Left lobe of liver (tissue), 2 donors: ENCODE data around the gene SCN9A. TPM values are rescaled to one million over a fixed set of nuclear protein-coding genes. Genes with fewer than 3 reads are reported as not detected.
"Not testable (repeated sequence)": the region's sequence is repeated elsewhere in the genome, so short reads cannot be mapped to it uniquely, and the experiment has no call there.

ENCODE experiments used
- ATAC-seq: fragments of 200-7000 bp; cut with Tn5 transposase; one replicate; pipeline ENCODE4 v1.9.1; 2020; ENCODE audit warnings: mild to moderate bottlenecking, moderate library complexity
- DNase-seq: peaks from one replicate; pipeline ENCODE4 v3.0.0-alpha.2; 2020; ENCODE audit warnings: low spot score
- total RNA-seq: library from RNA; stranded (reverse); gene quantifications from one replicate; pipeline ENCODE4 v1.2.1, GENCODE V29; 2021
- donor health status: DM: no; HTN: no; CAD: no; lungs with moderate emphysema.
- donor health status: DM: no; HTN: yes; CAD: no.

The SCN9A gene
- total RNA-seq, 1 donor from 2014 or later = 2.2 TPM

DNA sequence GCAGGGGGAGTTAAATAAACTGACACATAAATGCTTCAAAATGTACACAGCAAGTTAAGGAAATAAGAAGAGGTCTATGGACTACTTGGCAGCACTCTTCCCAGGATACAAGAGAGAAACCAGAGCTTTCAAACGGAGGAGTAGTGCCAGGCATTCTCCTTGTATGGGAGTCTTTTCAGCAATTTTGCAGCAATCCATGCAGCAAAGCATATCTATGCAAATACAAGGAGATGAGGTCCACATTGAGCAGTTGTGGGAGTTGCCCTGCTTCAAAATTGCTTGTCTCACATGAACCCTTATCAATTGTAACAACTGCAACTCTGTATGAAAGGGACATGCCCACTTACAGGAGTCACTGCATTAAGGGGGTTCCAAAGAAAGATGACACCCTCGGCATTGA, 37.8 kb downstream of the SCN9A start:
- ATAC-seq (no peak), DNase-seq (no peak)

DNA sequence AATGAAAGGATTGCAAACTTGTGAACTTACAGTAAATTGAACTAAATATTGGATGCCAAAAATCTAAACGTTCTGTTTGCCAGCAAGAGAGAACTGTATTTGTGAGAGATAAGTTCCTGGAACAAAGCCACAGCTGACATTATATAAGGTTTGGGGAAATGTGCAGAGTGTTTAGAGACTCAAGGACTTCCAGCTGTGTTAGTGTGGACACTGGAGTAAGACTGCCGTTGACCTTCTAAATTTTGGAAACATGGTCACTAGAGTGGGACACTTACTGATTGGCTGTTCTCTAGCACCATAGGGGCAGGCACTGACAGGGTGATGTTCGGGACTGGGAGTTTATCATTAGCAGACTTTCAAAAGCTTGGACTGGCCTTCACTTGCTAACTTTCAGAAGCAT, 40.5 kb downstream of the SCN9A start:
- DNase-seq = no peak
- peak; percentile 61 for ATAC-seq

DNA sequence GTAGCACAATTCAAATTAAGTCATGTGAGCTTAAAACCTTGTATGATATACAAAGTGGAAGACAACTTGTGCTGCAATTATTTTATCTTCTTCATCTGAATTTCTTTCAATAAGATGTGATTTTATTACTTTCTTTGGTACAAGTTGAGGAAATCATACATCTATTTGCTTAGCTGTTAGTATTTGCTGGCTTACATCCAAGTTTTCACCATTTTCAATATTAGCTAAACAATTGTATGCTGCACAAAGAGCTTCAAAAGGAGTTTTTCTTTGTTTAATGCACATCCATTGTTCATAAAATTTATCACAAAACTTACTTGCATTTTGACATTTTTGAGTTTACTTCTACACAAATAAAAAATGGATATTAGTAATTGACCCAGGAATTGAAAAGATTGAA, 40.9 kb downstream of the SCN9A start:
- no peak for ATAC-seq
- no peak for DNase-seq

DNA sequence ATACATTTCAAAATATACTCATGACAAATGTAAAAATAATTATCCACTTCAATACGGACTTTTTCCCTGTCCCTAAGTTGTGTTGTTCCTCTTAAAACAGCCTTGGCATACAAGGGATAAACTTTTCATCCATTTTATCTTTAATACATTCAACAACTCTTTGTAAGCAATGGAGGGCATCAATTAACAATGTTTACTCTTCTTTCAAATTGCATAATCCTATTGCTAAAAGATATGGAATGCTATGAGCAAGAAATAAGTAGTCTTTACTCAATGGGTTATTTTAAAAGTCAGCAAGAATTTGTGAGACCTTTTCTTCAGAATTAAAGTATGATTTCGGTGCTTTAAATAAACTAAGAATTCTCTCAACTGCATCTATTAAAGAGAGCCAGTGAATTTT, 41.9 kb downstream of the SCN9A start:
- ATAC-seq (no peak), DNase-seq (no peak)

DNA sequence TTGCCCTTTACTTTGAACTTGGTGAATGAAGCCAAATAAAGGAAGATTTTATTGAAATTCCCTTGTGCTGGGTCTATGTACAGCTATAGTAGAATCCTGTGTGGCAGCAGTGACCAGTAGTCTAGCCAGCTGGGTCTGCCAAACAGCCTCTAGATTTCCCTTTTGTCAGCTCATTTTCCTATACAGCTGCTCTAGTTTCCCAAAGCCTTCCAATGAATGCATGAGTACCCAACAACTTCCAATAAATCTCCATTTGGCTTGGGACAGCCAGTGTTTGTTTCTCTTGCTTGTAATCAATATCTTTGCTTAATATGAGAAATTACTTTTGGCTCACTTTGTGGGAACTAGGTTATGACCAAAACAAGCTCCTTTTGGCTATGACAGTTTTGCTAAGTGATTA, 43.6 kb downstream of the SCN9A start:
- ATAC-seq (peak; percentile 54), DNase-seq (no peak)

DNA sequence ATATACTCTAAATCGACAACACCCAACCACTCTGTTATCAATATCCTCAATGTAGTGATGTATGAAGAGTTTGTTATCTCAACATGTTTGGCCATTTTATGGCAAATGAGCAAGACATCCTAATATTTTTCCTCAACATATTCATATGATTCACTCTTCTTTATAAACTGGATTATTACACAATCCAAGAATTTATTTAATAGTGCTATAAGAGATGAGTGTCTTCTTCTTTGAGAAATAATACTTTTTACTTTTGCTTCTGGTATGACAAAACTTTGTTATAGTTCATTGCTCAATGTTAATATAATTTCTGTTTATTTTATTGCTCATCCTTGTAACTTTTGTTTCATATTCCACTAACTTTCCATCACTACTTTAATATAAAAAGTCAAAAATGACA, 44.3 kb downstream of the SCN9A start:
- DNase-seq (no peak), ATAC-seq (no peak)

DNA sequence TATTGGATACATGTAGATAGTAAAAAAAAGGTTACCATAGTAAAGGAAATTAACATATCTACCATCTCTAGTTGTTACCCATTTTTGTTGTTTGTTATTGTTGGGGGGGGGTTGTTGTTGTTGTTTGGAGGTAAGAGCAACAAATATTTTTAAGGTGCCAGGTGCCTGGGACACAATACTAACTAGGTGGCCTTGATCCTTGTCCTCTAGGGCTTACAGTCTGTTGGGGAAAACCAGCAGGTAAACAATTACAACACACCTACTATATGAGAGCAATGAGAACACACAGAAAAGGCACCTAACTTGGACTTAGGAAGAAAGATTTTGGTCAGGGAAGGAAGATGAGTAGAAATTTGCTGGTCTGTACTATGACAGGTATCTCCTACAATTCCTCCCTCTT, 46.3 kb downstream of the SCN9A start:
- ATAC-seq (peak; percentile 92), DNase-seq (no peak)

DNA sequence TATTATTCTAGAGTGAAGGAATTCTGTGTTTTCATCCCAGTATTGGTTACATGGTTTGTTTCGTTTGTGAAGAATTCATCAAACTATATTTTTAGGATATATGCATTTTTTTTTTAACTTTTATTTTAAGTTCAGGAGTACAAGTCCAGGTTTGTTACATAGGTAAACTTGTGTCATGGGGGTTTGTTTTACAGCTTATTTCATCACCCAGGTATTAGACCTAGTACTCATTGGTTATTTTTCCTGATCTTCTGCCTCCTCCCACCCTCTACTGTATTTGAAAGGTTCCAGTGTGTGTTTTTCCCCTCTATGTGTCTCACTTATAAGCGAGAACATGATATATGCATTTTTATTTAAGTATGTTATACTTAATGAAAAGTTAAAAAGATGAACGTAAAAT, 47.6 kb downstream of the SCN9A start:
- DNase-seq (no peak), ATAC-seq (no peak)

DNA sequence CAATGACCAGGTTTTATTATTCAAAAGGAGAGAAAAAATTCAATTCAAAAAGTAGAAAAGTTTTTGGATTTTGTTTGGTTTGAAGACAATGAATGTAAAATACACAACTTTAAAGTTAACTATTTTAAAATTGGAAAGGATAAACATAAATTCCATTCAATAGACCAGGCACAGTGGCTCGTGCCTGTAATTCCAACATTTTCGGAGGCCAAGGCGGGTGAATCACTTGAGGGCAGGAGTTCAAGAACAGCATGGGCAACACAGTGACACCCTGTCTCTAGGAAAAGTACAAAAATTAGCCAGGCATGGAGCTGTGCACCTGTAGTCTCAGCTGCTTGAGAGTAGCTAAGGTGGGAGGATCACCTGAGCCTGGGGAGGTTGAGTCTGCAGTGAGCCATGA, 54.7 kb downstream of the SCN9A start:
- DNase-seq (no peak), ATAC-seq (no peak)

DNA sequence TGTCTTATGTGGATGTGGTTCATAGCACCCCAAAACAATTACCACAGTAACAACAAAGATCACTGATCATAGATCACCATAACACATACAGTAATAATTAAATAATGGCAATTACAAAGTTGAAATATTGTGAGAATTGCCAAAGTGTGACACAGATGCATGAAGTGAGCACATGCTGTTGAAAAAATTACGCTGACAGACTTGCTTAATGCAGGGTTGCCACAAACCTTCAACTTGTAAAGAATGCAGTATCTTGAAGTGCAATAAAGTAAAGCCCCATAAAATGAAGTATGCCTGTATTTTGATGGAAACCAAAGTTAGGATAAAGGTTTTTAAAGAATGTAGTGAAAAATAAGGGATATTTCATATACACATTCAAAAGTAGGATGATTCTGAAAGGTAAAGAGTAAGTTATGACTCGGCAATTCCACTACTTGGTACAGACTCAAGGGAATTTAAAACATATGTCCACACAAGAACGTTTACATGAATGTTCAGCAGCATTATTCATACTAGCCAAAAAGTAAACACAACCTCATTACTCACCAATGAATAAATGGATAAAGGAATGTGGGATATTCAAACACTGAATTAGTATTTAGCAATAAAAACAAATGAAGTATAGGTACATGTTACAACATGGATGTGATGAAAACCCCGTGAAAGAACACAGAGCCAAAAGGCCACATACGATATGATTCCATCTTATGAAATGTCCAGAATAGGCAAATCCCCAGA, 61.6 kb downstream of the SCN9A start:
- DNase-seq = no peak
- no peak for ATAC-seq

DNA sequence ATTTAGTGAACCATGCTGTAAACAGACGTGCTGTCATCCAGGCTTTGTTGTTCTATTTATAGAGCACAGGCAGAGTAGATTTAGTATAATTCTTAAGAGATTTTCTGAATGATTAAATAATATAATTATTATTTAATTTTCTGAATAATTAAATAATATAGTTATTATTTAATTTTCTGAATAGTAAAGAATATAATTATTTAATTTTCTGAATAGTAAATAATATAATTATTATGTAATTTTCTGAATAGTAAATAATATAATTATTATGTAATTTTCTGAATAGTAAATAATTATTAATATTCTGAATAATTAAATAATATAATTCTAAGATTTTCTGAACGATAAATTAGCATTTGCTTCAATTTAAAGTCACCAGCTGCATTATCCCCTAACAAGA, 62.9 kb downstream of the SCN9A start:
- ATAC-seq, DNase-seq: not testable (repeated sequence)

DNA sequence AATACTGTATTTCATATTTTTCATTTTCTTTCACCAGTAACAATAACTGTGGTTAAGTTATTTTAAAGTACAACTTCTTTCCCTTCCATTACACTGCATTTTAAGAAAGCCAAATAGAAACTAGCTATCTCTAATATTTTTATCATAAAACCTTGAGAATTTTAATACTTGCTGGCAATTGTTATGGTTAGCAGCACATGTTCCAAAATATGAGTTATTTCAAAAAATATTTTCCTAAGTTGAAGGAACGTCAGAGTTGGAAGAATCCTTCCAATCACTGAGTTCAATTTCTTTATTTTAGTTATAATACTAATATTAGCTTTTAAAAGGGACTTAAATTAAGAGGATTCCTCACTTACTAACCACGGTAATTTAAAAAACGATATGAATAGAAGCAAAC, 68.4 kb downstream of the SCN9A start:
- DNase-seq = no peak
- no peak for ATAC-seq

DNA sequence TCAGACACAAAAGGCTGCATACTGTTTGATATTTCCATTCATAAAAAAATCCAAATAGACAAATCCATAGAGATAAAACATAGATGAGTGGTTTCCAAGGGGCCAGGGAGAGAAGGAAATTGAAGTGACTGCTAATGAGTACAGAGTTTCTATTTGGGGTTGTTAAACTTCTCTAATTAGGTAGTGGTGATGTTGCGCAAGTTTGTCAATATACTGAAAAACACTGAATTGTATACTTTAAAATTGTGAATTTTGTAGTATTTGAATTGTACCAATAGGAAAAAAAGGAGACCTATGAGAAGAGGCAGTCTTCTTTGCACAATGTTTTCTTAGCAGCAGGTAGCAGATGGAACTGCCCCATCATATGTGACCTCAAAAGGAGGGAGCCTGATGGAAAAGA, 71.1 kb downstream of the SCN9A start:
- no peak for ATAC-seq

DNA sequence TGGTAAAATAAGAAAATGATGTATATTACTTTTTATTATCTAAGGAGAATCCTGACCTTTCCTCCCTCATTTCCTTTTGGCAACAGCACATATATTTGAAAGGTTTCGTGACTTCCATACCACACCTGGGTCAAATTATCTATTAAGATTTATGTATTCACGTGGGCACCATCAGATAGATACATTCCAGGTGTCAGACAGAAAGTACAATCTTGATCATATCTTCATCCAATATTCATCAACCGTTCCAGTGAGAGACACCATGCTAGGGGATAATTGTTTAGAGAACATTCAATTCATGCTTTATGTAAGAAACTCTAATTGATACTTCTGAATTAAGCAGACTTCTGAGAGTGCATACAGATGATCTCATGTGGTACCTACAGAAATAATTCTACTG, 73.7 kb downstream of the SCN9A start:
- ATAC-seq = no peak
- no peak for DNase-seq

More for the DNA sequence above, 71.1 kb downstream of the SCN9A start:
- no peak for DNase-seq

DNA sequence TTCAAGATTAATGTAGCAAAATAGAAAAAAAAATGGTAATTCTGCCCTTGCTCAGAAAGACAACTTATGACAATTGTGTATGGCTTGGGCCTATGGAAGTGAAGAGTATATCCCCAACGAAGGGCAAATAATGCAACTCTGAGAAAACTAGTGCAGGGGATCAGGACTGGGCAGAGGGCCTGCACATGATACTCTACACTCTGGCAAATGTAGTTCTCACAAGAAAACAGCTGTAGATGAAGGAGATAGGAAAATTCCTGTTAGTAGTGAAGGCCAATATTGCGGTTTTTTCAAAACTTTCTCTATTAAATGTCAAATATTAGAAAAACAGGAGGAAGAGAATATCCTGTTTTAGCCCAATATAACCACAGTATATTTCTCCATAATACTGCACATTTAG, 77.8 kb downstream of the SCN9A start:
- DNase-seq = no peak
- no peak for ATAC-seq

DNA sequence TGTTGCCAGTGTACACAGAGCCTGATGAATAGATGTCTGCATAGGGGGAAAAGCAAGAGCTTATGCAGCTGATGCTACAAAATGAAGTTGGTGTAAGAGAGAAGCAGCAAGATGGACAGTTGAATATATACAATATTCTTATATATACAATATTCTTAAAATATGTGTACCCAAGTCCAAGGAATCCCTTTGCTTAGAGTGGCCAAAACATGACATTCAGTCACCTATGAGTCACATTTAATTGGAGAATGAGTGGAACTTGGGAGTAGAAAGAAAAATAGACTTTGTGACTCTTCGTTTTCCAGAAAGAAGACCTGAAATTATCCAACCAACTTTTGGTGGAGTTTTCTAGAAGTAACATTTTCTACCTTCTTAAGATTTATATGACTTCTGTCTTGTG, 81.8 kb downstream of the SCN9A start:
- ATAC-seq = no peak
- DNase-seq = no peak

DNA sequence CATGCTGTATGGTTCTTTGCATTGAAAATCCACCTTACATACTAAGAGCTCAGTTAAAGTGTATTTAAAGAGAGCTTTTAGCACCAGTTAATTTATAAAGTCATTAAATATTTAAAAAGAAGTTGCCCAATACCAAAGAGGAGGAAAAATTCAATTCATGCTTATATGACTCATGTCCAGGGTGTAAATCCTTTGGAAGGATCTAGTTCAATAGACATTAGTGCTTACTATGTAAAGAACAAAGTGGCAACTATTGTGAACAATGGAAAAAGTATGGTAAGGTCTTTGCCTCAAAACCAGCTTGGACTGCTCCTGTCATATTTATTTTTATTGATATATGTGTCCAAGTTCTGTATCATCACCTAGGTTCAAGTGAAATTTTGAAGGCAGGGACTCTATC, 90.5 kb downstream of the SCN9A start:
- DNase-seq (no peak), ATAC-seq (no peak)

DNA sequence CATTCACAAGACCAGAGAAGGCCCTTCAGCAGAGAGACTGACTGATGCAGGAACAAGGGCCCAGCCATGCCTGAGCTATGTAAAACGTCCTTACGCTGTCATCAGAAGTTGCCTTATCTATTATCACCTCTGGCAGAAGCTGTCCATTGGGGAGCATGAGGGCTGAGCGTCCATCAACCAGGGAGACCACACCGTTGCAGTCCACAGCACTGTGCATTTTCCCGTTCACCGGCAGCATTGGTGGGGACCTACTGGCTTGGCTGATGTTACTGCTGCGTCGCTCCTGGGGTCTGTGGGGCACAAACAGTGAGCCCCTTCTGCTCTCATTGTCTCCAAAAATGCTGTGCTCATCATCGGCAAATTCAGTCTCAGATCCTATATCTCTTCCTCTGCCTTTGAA, 91.4 kb downstream of the SCN9A start:
- DNase-seq = no peak

DNA sequence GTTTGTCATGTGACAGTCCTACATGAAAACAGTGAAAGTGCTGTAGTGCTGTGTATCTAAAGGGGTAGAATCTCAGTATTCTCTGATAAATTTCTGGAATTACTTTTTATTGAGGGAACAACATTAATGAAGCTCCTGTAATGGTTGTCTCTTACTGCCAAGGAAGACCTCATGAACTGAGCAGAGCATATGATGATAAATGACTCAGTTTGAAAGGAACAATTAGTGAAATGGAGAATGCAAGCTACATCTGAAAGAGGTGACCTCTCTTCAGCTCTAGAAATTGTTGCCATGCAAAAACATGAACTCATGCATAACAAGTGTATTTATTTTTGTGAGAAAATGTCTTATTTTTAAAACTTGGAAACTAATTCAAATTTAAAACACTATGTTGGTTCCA, 93.6 kb downstream of the SCN9A start:
- DNase-seq (no peak), ATAC-seq (no peak)

More for the DNA sequence above, 91.4 kb downstream of the SCN9A start:
- ATAC-seq = no peak

DNA sequence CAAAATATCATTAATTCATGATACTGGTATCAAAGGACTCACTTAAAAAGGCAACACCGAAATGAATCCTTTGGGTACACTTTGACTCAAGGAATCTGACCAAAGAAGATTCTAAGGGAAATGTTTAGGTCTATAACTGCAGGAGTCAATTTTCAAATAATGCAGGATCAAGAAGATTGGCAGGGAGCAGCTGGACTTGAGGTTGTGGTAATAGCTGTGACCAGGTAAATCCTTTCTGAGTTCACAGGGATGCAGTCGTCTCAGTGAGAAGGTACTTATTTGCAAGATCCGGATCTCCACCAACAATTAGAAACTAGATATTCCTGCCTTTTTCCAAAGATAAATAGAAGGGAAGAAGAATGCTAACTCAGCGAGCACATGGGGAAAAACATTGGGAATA, 96.9 kb downstream of the SCN9A start:
- DNase-seq = no peak
- ATAC-seq = no peak

DNA sequence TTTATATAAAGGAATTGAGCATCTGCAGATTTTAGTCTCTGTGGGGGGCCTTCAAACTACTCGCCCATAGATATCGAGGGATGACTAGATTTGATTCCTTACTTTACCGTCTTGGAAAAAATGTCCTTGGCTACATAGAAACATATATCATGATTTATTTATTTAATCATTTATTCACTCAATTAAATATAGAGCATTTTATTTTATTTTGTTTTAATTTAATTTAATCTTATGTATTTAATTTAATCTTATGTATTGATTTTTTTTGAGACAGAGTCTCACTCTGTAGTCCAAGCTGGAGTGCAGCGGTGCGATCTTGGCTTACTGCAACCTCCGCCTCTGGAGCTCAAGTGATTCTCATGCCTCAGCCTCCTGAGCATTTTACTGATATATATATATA, 105.4 kb downstream of the SCN9A start:
- ATAC-seq (no peak), DNase-seq (no peak)

DNA sequence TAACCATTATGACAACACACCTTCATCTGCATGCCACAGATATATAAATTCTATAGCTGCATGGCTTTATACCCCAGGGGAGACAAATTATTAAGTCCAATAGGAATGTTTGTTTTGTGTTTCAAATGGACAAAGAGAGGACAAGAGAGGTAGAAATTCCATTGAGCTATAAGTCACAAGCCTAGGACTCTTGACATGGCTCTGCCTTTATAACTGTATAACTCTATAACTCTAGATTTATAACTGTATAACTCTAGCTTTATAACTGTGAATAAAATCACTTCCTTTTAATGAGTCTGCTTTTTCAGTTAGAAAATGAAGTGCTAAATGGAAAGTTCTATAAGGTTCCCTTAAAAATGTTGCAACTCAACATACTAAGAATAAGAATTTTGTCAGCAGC, 106.4 kb downstream of the SCN9A start:
- no peak for DNase-seq
- no peak for ATAC-seq

DNA sequence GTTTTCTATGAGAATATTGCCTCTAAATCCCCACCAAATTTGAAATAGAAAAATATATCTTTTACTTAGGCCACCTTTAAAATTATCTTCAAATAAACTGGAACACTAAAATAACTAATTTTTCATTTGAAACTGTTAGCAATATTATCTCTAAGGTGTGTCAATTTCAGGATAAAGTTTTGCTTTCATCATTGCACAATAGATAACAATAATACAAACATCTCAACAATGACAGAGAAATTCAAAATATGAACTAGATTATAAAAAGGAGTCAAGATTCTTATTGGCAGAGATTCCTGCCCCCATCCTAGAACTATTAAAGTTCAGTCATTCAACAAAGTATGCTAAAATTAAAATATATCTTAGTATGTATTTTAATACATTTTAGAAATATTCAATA, 117.9 kb downstream of the SCN9A start:
- DNase-seq = no peak
- ATAC-seq = no peak
